NT2/D1 (cell line): ENCODE data around the gene CFHR2.

ENCODE experiments used
- SUZ12 ChIP-seq: IDR thresholded peaks from 2 replicates; pipeline ENCODE4 v1.6.1; 2011; ENCODE audit not compliant: insufficient read length, insufficient read depth; ENCODE audit errors: extremely low read depth
- YY1 ChIP-seq: IDR thresholded peaks from 2 replicates; pipeline ENCODE4 v1.6.1; 2011; ENCODE audit not compliant: insufficient read length, insufficient read depth
- ZNF274 ChIP-seq: IDR thresholded peaks from 2 replicates; pipeline ENCODE4 v1.6.1; 2011; ENCODE audit warnings: mild to moderate bottlenecking, low read depth, low read length

- no peak for TF ChIP-seq YY1
- no peak for TF ChIP-seq ZNF274
- TF ChIP-seq SUZ12, result no peak
These were observed 33.3 kb upstream of the CFHR2 start for GRCh38 chr1:196910215-196910614.
